ENCODE measurements around the gene ZDHHC23. TPM values are rescaled to one million over a fixed set of nuclear protein-coding genes. Genes with fewer than 3 reads are reported as not detected.
A peak's percentile ranks its signal among the peaks of the same experiment; 100 is the strongest.

Gene ZDHHC23
- total and polyA plus RNA-seq, 2 of the 13 experiments (the other 11 are each of a cell fraction or from before 2014, with no cell fraction given): 1.6 to 8.8 TPM

GRCh38 chr3:113981803-113982202 is 34.0 kb downstream of the ZDHHC23 start (continued):
- TF ChIP-seq ZNF460 (CRISPR knock-in tag; IDR thresholded peaks at IDR 0.05; ENCODE audit: borderline replicate concordance): no peak

DNA sequence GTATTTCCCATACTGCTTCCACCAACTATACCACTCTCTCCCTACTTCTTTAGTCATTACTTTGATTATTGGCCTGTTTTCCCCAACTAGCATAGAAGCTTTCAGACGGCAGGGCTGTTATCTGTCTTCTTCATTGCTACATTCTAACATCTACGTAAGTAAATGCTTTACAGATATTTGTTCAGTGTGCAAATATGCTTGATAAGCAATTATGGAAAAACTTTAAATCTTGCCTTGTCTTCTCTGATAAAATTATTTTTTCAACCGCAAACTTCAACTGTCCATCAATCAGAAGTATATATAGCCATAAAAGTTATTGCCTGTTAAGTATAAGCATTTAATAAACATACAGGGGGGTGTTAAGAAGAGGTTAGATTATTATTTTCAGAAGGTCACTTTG is 35.7 kb downstream of the ZDHHC23 start:
- ATAC-seq (no peak), DNase-seq (ENCODE audit: low spot score) (no peak), FAIRE-seq (no peak)
- intact Hi-C loops (cut with micrococcal nuclease; ENCODE audit: unreplicated experiment): no loop called here
- H3K27me3 ChIP-seq (ENCODE audit: control insufficient read depth in 1 of 2, insufficient read depth in 2 of 2, low read length in 2 of 2): no peaks in the 10 kb centered on the region; a peak in 1 of 5 replicates
- in situ Hi-C loops (cut with HindIII; ENCODE audit: extremely low pct_ligation_motif_present, low pct_unique_long_range_greater_than_20kb): no loop called here
- no peaks in the 10 kb centered on the region for H3K79me2 ChIP-seq (ENCODE audit: insufficient read depth, low read length)
- 71% methylated on average over 3 of the region's 3 CpGs for WGBS (ENCODE audit: low lambda C conversion rate)
- TF ChIP-seq ZNF556 (CRISPR knock-in tag; IDR thresholded peaks at IDR 0.05; ENCODE audit: borderline replicate concordance) (no peak), SCMH1 (CRISPR knock-in tag; IDR thresholded peaks at IDR 0.05; ENCODE audit: borderline replicate concordance) (no peak), MAFF (IDR thresholded peaks at IDR 0.05; ENCODE audit: low read depth, low read length) (peak; percentile 76), KLF13 (CRISPR knock-in tag; IDR thresholded peaks at IDR 0.05) (no peak), MEIS2 (CRISPR knock-in tag; IDR thresholded peaks at IDR 0.05) (no peak), DMTF1 (CRISPR knock-in tag; IDR thresholded peaks at IDR 0.05) (no peak), ELF4 (CRISPR knock-in tag; IDR thresholded peaks at IDR 0.05; ENCODE audit: borderline replicate concordance) (no peak), MAFK (conservative IDR thresholded peaks at IDR 0.05 in 1 of 2, IDR thresholded peaks at IDR 0.05 in 1 of 2; ENCODE audit: low read length in 2 of 2) (peak; percentile 71 to 84; a peak in 3 of 4 replicates), ZNF709 (CRISPR knock-in tag; IDR thresholded peaks at IDR 0.05) (no peak)
- H3K36me3 ChIP-seq (replicated peaks in 1 of 2; ENCODE audit: control insufficient read depth in 1 of 2, insufficient read depth in 2 of 2, low read length in 2 of 2): no peaks in the 10 kb centered on the region
- H3K4me2 ChIP-seq (ENCODE audit: low read depth, low read length): no peak overlapping the region
- ChIA-PET POLR2A (no interaction called here), CTCF (ENCODE audit: low intra/inter-chr PET ratio, low total read pairs) (no interaction called here)
- H3K9ac ChIP-seq (ENCODE audit: insufficient read depth, low read depth, low read length): no peak overlapping the region
- no peak overlapping the region for H2AFZ ChIP-seq (ENCODE audit: low read length)
- no peak overlapping the region for H3K4me3 ChIP-seq (replicated peaks in 1 of 3; ENCODE audit: insufficient read depth in 1 of 3, low read depth in 2 of 3, low read length in 3 of 3)
- no peaks in the 10 kb centered on the region for H3K4me1 ChIP-seq (ENCODE audit: insufficient read depth, low read length)
- no peaks in the 10 kb centered on the region for H4K20me1 ChIP-seq (ENCODE audit: insufficient read depth, low read length)
- no peak overlapping the region for H3K27ac ChIP-seq (ENCODE audit: extremely low read length, insufficient read depth, low read length)
- no peaks in the 10 kb centered on the region for H3K9me3 ChIP-seq (ENCODE audit: low read length)
- no TSS peak for BruUV-seq (replicated peaks)
